ENCODE results near the gene UBE2B. TPM values are rescaled to one million over a fixed set of nuclear protein-coding genes. Genes with fewer than 3 reads are reported as not detected.
A peak's percentile ranks its signal among the peaks of the same experiment; 100 is the strongest.

UBE2B gene
- total RNA-seq, 2 experiments from 2014 or later = 7.6 to 70.3 TPM

DNA sequence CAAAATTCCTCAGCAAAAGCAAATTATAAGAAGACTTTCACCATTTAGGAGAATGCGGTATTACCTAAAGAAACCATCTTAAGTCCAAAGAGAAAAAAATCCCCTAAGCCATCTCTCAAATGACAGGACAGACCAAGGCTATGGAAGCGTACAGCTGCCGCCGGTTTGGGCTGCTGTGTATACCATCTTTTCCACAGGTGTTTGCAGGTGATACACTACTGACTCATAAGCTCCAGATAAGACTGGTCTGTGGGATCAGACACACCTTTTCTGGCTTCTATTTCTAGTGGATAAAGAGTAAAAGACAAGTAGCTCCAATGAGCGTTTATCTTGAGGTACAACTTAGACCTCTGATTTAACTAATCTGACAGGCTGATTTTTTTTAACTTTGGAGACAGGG is 32.6 kb downstream of the UBE2B start:
- no peak for TF ChIP-seq EZH2phosphoT487 (IDR thresholded peaks at IDR 0.05; ENCODE audit: borderline replicate concordance, low read depth, low read length)
- H3K79me2 ChIP-seq (ENCODE audit: insufficient read depth, low read depth, low read length) = no peaks in the 10 kb centered on the region; the same call in 1 of the 2 replicates
- intact Hi-C loops (cut with micrococcal nuclease; ENCODE audit: unreplicated experiment) = no loop called here
- ChIA-PET CTCF (ENCODE audit: unreplicated experiment) (no interaction called here), POLR2A (interaction anchor here (1.5 kb wide), 1 partner anchor 10 kb away, joined by 3 read pairs; no protein-coding TSS in a partner anchor)
- peaks cover 49% of the 10 kb centered on the region for H3K36me3 ChIP-seq (ENCODE audit: insufficient read depth, low read length)
- no peaks in the 10 kb centered on the region for H3K4me1 ChIP-seq (ENCODE audit: insufficient read depth, low read length, poor library complexity, severe bottlenecking)
- no TSS peak for BruUV-seq (replicated peaks)
- DNase-seq (ENCODE audit: low spot score) = no peak
- no peak overlapping the region for H3K27ac ChIP-seq (ENCODE audit: low read depth, low read length, poor library complexity, severe bottlenecking)
- H3K4me2 ChIP-seq (ENCODE audit: low read length) = no peak overlapping the region
- no peak overlapping the region for H2AFZ ChIP-seq (ENCODE audit: low read length)
- H4K20me1 ChIP-seq (ENCODE audit: insufficient read depth, low read length) = no peaks in the 10 kb centered on the region
- H3K4me3 ChIP-seq (ENCODE audit: low read depth, low read length, poor library complexity, severe bottlenecking) = no peak overlapping the region
- no peaks in the 10 kb centered on the region for H3K9me3 ChIP-seq (ENCODE audit: low read length)
- no peaks in the 10 kb centered on the region for H3K9me2 ChIP-seq (ENCODE audit: insufficient read depth, low read length)

DNA sequence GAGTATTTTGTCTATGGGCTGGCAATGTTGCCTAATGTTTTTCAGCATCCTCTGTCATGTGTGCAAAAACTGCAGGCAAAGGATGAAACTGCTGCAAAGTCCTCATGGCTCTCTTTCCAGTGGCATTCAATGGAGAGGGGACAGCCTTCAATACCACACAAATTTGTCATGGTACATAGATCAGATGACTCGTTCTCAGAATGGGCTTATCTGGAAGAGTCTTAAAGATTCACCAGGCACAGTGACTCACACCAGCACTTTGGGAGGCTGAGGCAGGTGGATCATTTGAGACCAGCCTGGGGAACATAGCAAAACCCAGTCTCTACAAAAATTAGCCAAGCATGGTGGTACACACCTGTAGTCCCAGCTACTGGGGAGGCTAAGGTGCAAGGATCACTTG is 35.0 kb downstream of the UBE2B start:
- H4K20me1 ChIP-seq (ENCODE audit: insufficient read depth, low read length) = no peaks in the 10 kb centered on the region
- H2AFZ ChIP-seq (ENCODE audit: low read length) = no peak overlapping the region
- no peak overlapping the region for H3K4me2 ChIP-seq (ENCODE audit: low read length)
- TF ChIP-seq EZH2phosphoT487 (IDR thresholded peaks at IDR 0.05; ENCODE audit: borderline replicate concordance, low read depth, low read length) = no peak
- TF ChIP-seq, protein P1, sequence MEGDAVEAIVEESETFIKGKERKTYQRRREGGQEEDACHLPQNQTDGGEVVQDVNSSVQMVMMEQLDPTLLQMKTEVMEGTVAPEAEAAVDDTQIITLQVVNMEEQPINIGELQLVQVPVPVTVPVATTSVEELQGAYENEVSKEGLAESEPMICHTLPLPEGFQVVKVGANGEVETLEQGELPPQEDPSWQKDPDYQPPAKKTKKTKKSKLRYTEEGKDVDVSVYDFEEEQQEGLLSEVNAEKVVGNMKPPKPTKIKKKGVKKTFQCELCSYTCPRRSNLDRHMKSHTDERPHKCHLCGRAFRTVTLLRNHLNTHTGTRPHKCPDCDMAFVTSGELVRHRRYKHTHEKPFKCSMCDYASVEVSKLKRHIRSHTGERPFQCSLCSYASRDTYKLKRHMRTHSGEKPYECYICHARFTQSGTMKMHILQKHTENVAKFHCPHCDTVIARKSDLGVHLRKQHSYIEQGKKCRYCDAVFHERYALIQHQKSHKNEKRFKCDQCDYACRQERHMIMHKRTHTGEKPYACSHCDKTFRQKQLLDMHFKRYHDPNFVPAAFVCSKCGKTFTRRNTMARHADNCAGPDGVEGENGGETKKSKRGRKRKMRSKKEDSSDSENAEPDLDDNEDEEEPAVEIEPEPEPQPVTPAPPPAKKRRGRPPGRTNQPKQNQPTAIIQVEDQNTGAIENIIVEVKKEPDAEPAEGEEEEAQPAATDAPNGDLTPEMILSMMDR (conservative IDR thresholded peaks at IDR 0.05; ENCODE audit: low read length) = no peak
- H3K27ac ChIP-seq (ENCODE audit: low read depth, low read length, poor library complexity, severe bottlenecking) = no peak overlapping the region
- ChIA-PET CTCF (ENCODE audit: unreplicated experiment) (no interaction called here), POLR2A (interaction anchor here (0.6 to 1.2 kb wide), 2 partner anchors 102 to 147 kb away, joined by 3 to 7 read pairs; no protein-coding TSS in a partner anchor)
- intact Hi-C loops (cut with micrococcal nuclease; ENCODE audit: unreplicated experiment) = no loop called here
- peaks cover 16% of the 10 kb centered on the region for H3K4me1 ChIP-seq (ENCODE audit: insufficient read depth, low read length, poor library complexity, severe bottlenecking)
- BruUV-seq (replicated peaks) = no TSS peak
- H3K36me3 ChIP-seq (ENCODE audit: insufficient read depth, low read length) = peaks cover 42% of the 10 kb centered on the region
- H3K9me3 ChIP-seq (ENCODE audit: low read length) = no peaks in the 10 kb centered on the region
- H3K4me3 ChIP-seq (ENCODE audit: low read depth, low read length, poor library complexity, severe bottlenecking) = no peak overlapping the region
- no peak for DNase-seq (ENCODE audit: low spot score)
- peaks cover 24% of the 10 kb centered on the region for H3K79me2 ChIP-seq (ENCODE audit: insufficient read depth, low read depth, low read length)
- H3K9me2 ChIP-seq (ENCODE audit: insufficient read depth, low read length) = no peaks in the 10 kb centered on the region

DNA sequence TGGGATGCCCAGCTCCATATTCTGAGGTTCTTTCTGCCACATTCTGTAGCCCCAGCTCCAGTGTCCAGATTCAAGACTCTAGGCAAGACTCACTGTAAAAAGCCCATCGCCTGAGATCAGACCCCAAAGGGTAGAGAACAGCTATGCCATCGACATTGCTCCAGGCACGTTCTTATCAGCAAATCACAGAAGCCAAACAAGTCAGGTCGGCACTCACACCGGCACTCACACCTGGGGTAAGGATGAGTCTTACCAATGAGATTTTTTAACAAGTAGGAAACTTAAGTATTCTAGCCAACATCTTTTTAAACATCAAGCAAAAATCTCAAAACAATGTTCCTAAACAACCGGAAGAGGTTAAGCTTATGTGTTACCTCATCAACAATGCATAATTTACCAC is 38.0 kb downstream of the UBE2B start:
- H3K36me3 ChIP-seq (ENCODE audit: insufficient read depth, low read length) = peaks cover 34% of the 10 kb centered on the region
- TF ChIP-seq EZH2phosphoT487 (IDR thresholded peaks at IDR 0.05; ENCODE audit: borderline replicate concordance, low read depth, low read length) = no peak
- TF ChIP-seq, protein P1 (conservative IDR thresholded peaks at IDR 0.05; ENCODE audit: low read length) = no peak
- ChIA-PET POLR2A (interaction anchor here (0.6 to 1.3 kb wide), 3 partner anchors 29 to 361 kb away, joined by 3 to 4 read pairs (median 3); no protein-coding TSS in a partner anchor), CTCF (ENCODE audit: unreplicated experiment) (no interaction called here)
- H4K20me1 ChIP-seq (ENCODE audit: insufficient read depth, low read length) = no peaks in the 10 kb centered on the region
- H3K27ac ChIP-seq (ENCODE audit: low read depth, low read length, poor library complexity, severe bottlenecking) = no peak overlapping the region
- no peaks in the 10 kb centered on the region for H3K9me3 ChIP-seq (ENCODE audit: low read length)
- no TSS peak for BruUV-seq (replicated peaks)
- no peak overlapping the region for H2AFZ ChIP-seq (ENCODE audit: low read length)
- no peak overlapping the region for H3K4me3 ChIP-seq (ENCODE audit: low read depth, low read length, poor library complexity, severe bottlenecking)
- H3K4me1 ChIP-seq (ENCODE audit: insufficient read depth, low read length, poor library complexity, severe bottlenecking) = peaks cover 26% of the 10 kb centered on the region
- H3K79me2 ChIP-seq (ENCODE audit: insufficient read depth, low read depth, low read length) = peaks cover 25% of the 10 kb centered on the region
- H3K9me2 ChIP-seq (ENCODE audit: insufficient read depth, low read length) = no peaks in the 10 kb centered on the region
- intact Hi-C loops (cut with micrococcal nuclease; ENCODE audit: unreplicated experiment) = no loop called here
- H3K4me2 ChIP-seq (ENCODE audit: low read length) = peak overlapping the region; percentile 97
- DNase-seq (ENCODE audit: low spot score) = no peak
